Heart left ventricle (tissue), 16 donors: ENCODE results near the gene MECP2. TPM values are rescaled to one million over a fixed set of nuclear protein-coding genes. Genes with fewer than 3 reads are reported as not detected.

ENCODE experiments used
- ATAC-seq, 4 donors: fragments of 200-7000 bp; cut with Tn5 transposase; one replicate each; pipeline ENCODE4 v1.9.1; 2020 to 2022; ENCODE audit warnings: moderate library complexity in 4 of 4, mild to moderate bottlenecking in 3 of 4, moderate number of reproducible peaks in 1 of 4
- DNase-seq, 5 donors: peaks; one replicate each; pipeline ENCODE4 v3.0.0-alpha.2; 2020
- H3K27ac ChIP-seq, 12 donors: fragments of 200-600 bp; sonication (generic) in 4 of 12; one replicate each; pipeline versions ENCODE4 v1.5.0 to v1.8.0; 2016 to 2022; ENCODE audit warnings: mild to moderate bottlenecking in 2 of 12
- H3K27me3 ChIP-seq, 9 donors: fragments of 200-600 bp; sonication (generic) in 2 of 9; one replicate each; pipeline versions ENCODE4 v1.5.1 to v1.8.0; 2016 to 2022; ENCODE audit warnings: mild to moderate bottlenecking in 3 of 9
- H3K36me3 ChIP-seq, 9 donors: fragments of 200-600 bp; sonication (generic) in 2 of 9; one replicate each; pipeline versions ENCODE4 v1.5.0 to v1.8.0; 2018 to 2022; ENCODE audit warnings: mild to moderate bottlenecking in 2 of 9
- H3K4me1 ChIP-seq, 12 donors: fragments of 200-600 bp; sonication (generic) in 4 of 12; one replicate each; pipeline versions ENCODE4 v1.5.0 to v1.8.0; 2016 to 2022; ENCODE audit warnings: mild to moderate bottlenecking in 3 of 12
- H3K4me3 ChIP-seq, 12 donors: fragments of 200-600 bp; sonication (generic) in 4 of 12; one replicate each; pipeline versions ENCODE4 v1.5.0 to v1.8.0; 2017 to 2022; ENCODE audit warnings: mild to moderate bottlenecking in 9 of 12, moderate library complexity in 4 of 12
- H3K9me3 ChIP-seq, 12 donors: fragments of 200-600 bp; sonication (generic) in 4 of 12; one replicate each; pipeline versions ENCODE4 v1.5.0 to v1.8.0; 2016 to 2022; ENCODE audit warnings: mild to moderate bottlenecking in 1 of 12
- CTCF ChIP-seq, 12 donors: fragments of 200-600 bp; sonication (generic) in 4 of 12; IDR thresholded peaks; one replicate each; pipeline versions ENCODE4 v1.5.0 to v1.8.0; 2018 to 2022; ENCODE audit warnings: antibody characterized with exemption in 12 of 12, mild to moderate bottlenecking in 5 of 12
- POLR2A ChIP-seq, 2 donors: fragments of 450-650 bp; IDR thresholded peaks; one replicate each; pipeline ENCODE4 v1.6.1; 2017; ENCODE audit warnings: antibody characterized with exemption in 2 of 2, mild to moderate bottlenecking in 2 of 2, moderate library complexity in 2 of 2
- WGBS, 4 donors: extraction: QIAGEN DNeasy Blood & Tissue Kit in 2 of 4; methylation state at CpG; one replicate each; pipeline versions ENCODE4 v1.1.5 to v1.1.7; 2013 to 2018; 5-methylcytosine and 5-hydroxymethylcytosine counted together
- intact Hi-C, 10 donors: fragments of 100-400 bp; cut with DNase I; formaldehyde crosslinking; loops; one replicate each; pipeline versions ENCODE4 v1.11.1 to v1.14.2; 2022
- polyA plus RNA-seq, 2 donors: library from polyadenylated mRNA; stranded (reverse); fragments of 200-250 nt; gene quantifications; one replicate each; pipeline ENCODE4 v1.2.3, GENCODE V29; 2013
- total RNA-seq, 9 donors: library from RNA; depleted of rRNA in 2 of 9; stranded (reverse); fragments of >200 nt in 2 of 9; fragmentation: NEBNext Ultra II Directional in 3 of 9; extraction: Animal tissue kit (Norgen Biotek cat#: 25700) in 3 of 9; gene quantifications; one replicate each; pipeline versions ENCODE4 v1.1.0 to v1.2.4, GENCODE V29; 2016 to 2023
- donor health status: ischemic (EF 13 %, LVEDD 7.1; RV severe dilation, severe dysfunction).
- donor health status: healthy with polysubstance abuse.
- donor health status: DM: no; HTN: yes; CAD: no.
- donor health status: DM: no; HTN: no; CAD: no.
- donor health status: ischemic (EF 25% LVEDD 6.9; RV normal size, moderate dysfunction).
- donor health status: ischemic (EF 25% LVEDD 5.7; RV mildly dilated, moderate dysfunction).
- donor health status: healthy.
- donor health status: DM: yes; HTN: yes; CAD: no.
- donor health status: ischemic (EF 35%, LVEDD 5.7; RV mildly dilated, moderate dysfunction).
- donor health status: nonischemic (EF 11% LVEDD 7.7; RV severe dilation, severe dysfunction).
- donor health status: DM: yes; HTN: yes; CAD: no.
- donor health status: PGD.
- donor health status: ischemic (EF 29% LVEDD 5.4; RV normal size, mild dysfunction).
- donor health status: nonischemic (EF 23%, LVEDD 6.1; RV moderate dilation, normal function).

The MECP2 gene
- total and polyA plus RNA-seq, 11 donors, result 22.7 to 83.3 (median 33.6) TPM

- TF ChIP-seq POLR2A (IDR thresholded peaks at IDR 0.05), result no peak
- TF ChIP-seq CTCF (IDR thresholded peaks at IDR 0.05), result no peak
- no peak overlapping the region for H3K4me3 ChIP-seq
- H3K9me3 ChIP-seq, result no peaks in the 10 kb centered on the region
- 80 to 85% (median 80%) methylated on average over 24 to 27 of the region's 27 CpGs for WGBS, 4 donors
- peaks cover 0 to 11% (median 4%) of the 10 kb centered on the region in 9 donors for H3K36me3 ChIP-seq
- H3K4me1 ChIP-seq, result peaks cover 0 to 26% (median 11%) of the 10 kb centered on the region in 12 donors
- H3K27me3 ChIP-seq, result peaks cover 0 to 60% (median 0%) of the 10 kb centered on the region in 9 donors
- no peak for DNase-seq
- ATAC-seq, result no peak
- intact Hi-C loops, result loop anchor here in 3 of 10 donors (2.0 to 10.0 kb wide), 3 partner anchors 51 to 73 kb away; partner anchors contain the start of genes MECP2 (in 2 of the 3), HCFC1 (in 1 of the 3) and TMEM187 (in 1 of the 3)
- no peak overlapping the region for H3K27ac ChIP-seq
Observed at GRCh38 chrX:154023276-154024000, 74.1 kb downstream of the MECP2 start.

GRCh38 chrX:154022108-154022507 is 75.4 kb downstream of the MECP2 start:
- no peak overlapping the region for H3K27ac ChIP-seq
- TF ChIP-seq POLR2A (IDR thresholded peaks at IDR 0.05), result no peak
- TF ChIP-seq CTCF (IDR thresholded peaks at IDR 0.05), result no peak
- WGBS, 4 donors, result 52 to 88% (median 76%) methylated on average over 5 of the region's 5 CpGs
- no peaks in the 10 kb centered on the region for H3K9me3 ChIP-seq
- no peak for DNase-seq
- peaks cover 0 to 11% (median 0%) of the 10 kb centered on the region in 9 donors for H3K36me3 ChIP-seq
- peaks cover 0 to 28% (median 9%) of the 10 kb centered on the region in 12 donors for H3K4me1 ChIP-seq
- intact Hi-C loops, result loop anchor here in 3 of 10 donors (2.0 to 10.0 kb wide), 3 partner anchors 50 to 75 kb away; partner anchors contain the start of genes MECP2 (in 2 of the 3), HCFC1 (in 1 of the 3) and TMEM187 (in 1 of the 3)
- no peak for ATAC-seq
- H3K27me3 ChIP-seq, result peaks cover 0 to 48% (median 0%) of the 10 kb centered on the region in 9 donors
- no peak overlapping the region for H3K4me3 ChIP-seq

- ATAC-seq (peak in 1 of 4 donors; percentile 5), DNase-seq (no peak)
- intact Hi-C loops, result loop anchor here in 2 of 10 donors (2.0 to 10.0 kb wide), 3 partner anchors 26 to 74 kb away; partner anchors contain the start of genes HCFC1 (in 1 of the 2), MECP2 (in 1 of the 2) and TMEM187 (in 1 of the 2)
- TF ChIP-seq POLR2A (IDR thresholded peaks at IDR 0.05) (no peak), CTCF (IDR thresholded peaks at IDR 0.05) (no peak)
- Histone ChIP-seq H3K4me1 (peaks cover 0 to 28% (median 9%) of the 10 kb centered on the region in 12 donors), H3K27me3 (peaks cover 0 to 41% (median 0%) of the 10 kb centered on the region in 9 donors), H3K36me3 (peaks cover 0 to 21% (median 3%) of the 10 kb centered on the region in 9 donors), H3K9me3 (no peaks in the 10 kb centered on the region), H3K4me3 (no peak overlapping the region), H3K27ac (peak overlapping the region in 4 of 12 donors; percentile 9 to 92 (median 86))
- WGBS, 4 donors, result 69 to 81% (median 71%) methylated on average over 10 to 11 of the region's 11 CpGs
Observed at GRCh38 chrX:154021131-154021611, 76.3 kb downstream of the MECP2 start.
